OCI-LY1 (cell line): ENCODE measurements around the gene CCDC57.

Experiments used
- H2AFZ ChIP-seq: fragments of 200-600 bp; sonication (generic), shearing (Covaris generic); 2 replicates; pipeline ENCODE4 v1.6.0; 2014; ENCODE audit warnings: antibody characterized with exemption, mild to moderate bottlenecking, low read length
- H3F3A ChIP-seq: fragments of 200-600 bp; sonication (generic), shearing (Covaris generic); 2 replicates; pipeline ENCODE4 v1.6.0; 2014; ENCODE audit warnings: mild to moderate bottlenecking, antibody characterized with exemption, low read length, moderate library complexity; ENCODE audit not compliant: insufficient read depth
- H3K27ac ChIP-seq: fragments of 200-600 bp; sonication (generic); 2 replicates; pipeline ENCODE4 v1.5.1; 2014; ENCODE audit warnings: low read length, mixed run types, mild to moderate bottlenecking, low read depth; ENCODE audit not compliant: poor library complexity, severe bottlenecking
- H3K27me3 ChIP-seq: fragments of 200-600 bp; sonication (generic); 2 replicates; pipeline ENCODE4 v1.6.0; 2014; ENCODE audit warnings: antibody characterized with exemption, mild to moderate bottlenecking, low read length, moderate library complexity; ENCODE audit not compliant: insufficient read depth
- H3K36me3 ChIP-seq: fragments of 200-600 bp; sonication (generic); 2 replicates; pipeline ENCODE4 v1.6.1; 2014; ENCODE audit warnings: mild to moderate bottlenecking, antibody characterized with exemption, low read length, moderate library complexity, mixed read lengths; ENCODE audit not compliant: insufficient read depth
- H3K4me1 ChIP-seq: fragments of 200-600 bp; sonication (generic); 2 replicates; pipeline ENCODE4 v1.5.1; 2014; ENCODE audit warnings: mild to moderate bottlenecking, low read length, moderate library complexity; ENCODE audit not compliant: insufficient read depth, severe bottlenecking
- H3K4me2 ChIP-seq: fragments of 200-600 bp; sonication (generic), shearing (Covaris generic); 2 replicates; pipeline ENCODE4 v1.6.1; 2014; ENCODE audit warnings: low read length
- H3K4me3 ChIP-seq: fragments of 200-600 bp; sonication (generic); 2 replicates; pipeline ENCODE4 v1.5.1; 2014; ENCODE audit warnings: low read length, low read depth, mild to moderate bottlenecking, mixed read lengths; ENCODE audit not compliant: poor library complexity, severe bottlenecking
- H3K79me2 ChIP-seq: fragments of 200-600 bp; shearing (Covaris generic); 2 replicates; pipeline ENCODE4 v1.6.1; 2016; ENCODE audit warnings: mixed run types, low read length, mixed read lengths; ENCODE audit not compliant: insufficient read depth
- H3K9ac ChIP-seq: fragments of 200-600 bp; sonication (generic), shearing (Covaris generic); 2 replicates; pipeline ENCODE4 v1.6.1; 2014; ENCODE audit warnings: mild to moderate bottlenecking, low read length, mixed read lengths
- H3K9me2 ChIP-seq: fragments of 200-600 bp; sonication (generic), shearing (Covaris generic); 2 replicates; pipeline ENCODE4 v1.6.1; 2014; ENCODE audit warnings: low read depth, mild to moderate bottlenecking, low read length, mixed read lengths
- H3K9me3 ChIP-seq: fragments of 200-600 bp; shearing (Covaris generic); 2 replicates; pipeline ENCODE4 v1.6.1; 2014; ENCODE audit warnings: low read length, mixed read lengths
- H4K20me1 ChIP-seq: fragments of 200-600 bp; sonication (generic), shearing (Covaris generic); 2 replicates; pipeline ENCODE4 v1.6.0; 2016; ENCODE audit warnings: mild to moderate bottlenecking, low read length; ENCODE audit not compliant: insufficient read depth
- CTCF ChIP-seq: fragments of 200-600 bp; sonication (generic), shearing (Covaris generic); IDR thresholded peaks from 2 replicates; pipeline ENCODE4 v1.5.1; 2017; ENCODE audit warnings: mild to moderate bottlenecking, antibody characterized with exemption, low read length, moderate library complexity, mixed read lengths
- EZH2 ChIP-seq: fragments of 200-600 bp; sonication (generic), shearing (Covaris generic); IDR thresholded peaks from 2 replicates; pipeline ENCODE4 v1.8.0; 2017; ENCODE audit warnings: borderline replicate concordance, mixed run types, mild to moderate bottlenecking, antibody characterized with exemption, low read length, moderate library complexity, mixed read lengths

CCDC57 gene

GRCh38 chr17:82080048-82080788 lies 132.4 kb downstream of the CCDC57 start:
- Histone ChIP-seq H3F3A (peaks cover 3% of the 10 kb centered on the region; the same call in 1 of the 2 replicates), H3K36me3 (peaks cover 84% of the 10 kb centered on the region), H3K4me1 (no peaks in the 10 kb centered on the region), H3K4me2 (no peak overlapping the region), H3K9me2 (no peaks in the 10 kb centered on the region), H3K9ac (no peak overlapping the region), H4K20me1 (no peaks in the 10 kb centered on the region), H3K27ac (no peak overlapping the region), H3K9me3 (no peaks in the 10 kb centered on the region), H3K4me3 (no peak overlapping the region), H2AFZ (no peak overlapping the region), H3K27me3 (no peaks in the 10 kb centered on the region), H3K79me2 (no peaks in the 10 kb centered on the region)
- no peak for TF ChIP-seq EZH2
- no peak for TF ChIP-seq CTCF

GRCh38 chr17:82079001-82079677 lies 133.5 kb downstream of the CCDC57 start:
- Histone ChIP-seq H2AFZ (no peak overlapping the region), H3K27me3 (no peaks in the 10 kb centered on the region), H4K20me1 (no peaks in the 10 kb centered on the region), H3K4me2 (no peak overlapping the region), H3K4me1 (no peaks in the 10 kb centered on the region), H3K9ac (no peak overlapping the region), H3K9me3 (no peaks in the 10 kb centered on the region), H3K36me3 (peaks cover 73% of the 10 kb centered on the region), H3K79me2 (no peaks in the 10 kb centered on the region), H3F3A (peaks cover 3% of the 10 kb centered on the region; the same call in 1 of the 2 replicates), H3K27ac (no peak overlapping the region), H3K4me3 (no peak overlapping the region), H3K9me2 (no peaks in the 10 kb centered on the region)
- TF ChIP-seq CTCF (no peak), EZH2 (no peak)

- Histone ChIP-seq H3K9me3 (no peaks in the 10 kb centered on the region), H4K20me1 (no peaks in the 10 kb centered on the region), H3K4me1 (no peaks in the 10 kb centered on the region), H3K36me3 (peaks cover 66% of the 10 kb centered on the region), H2AFZ (no peak overlapping the region), H3K79me2 (no peaks in the 10 kb centered on the region), H3F3A (peaks cover 3% of the 10 kb centered on the region; the same call in 1 of the 2 replicates), H3K4me2 (no peak overlapping the region), H3K4me3 (no peak overlapping the region), H3K9ac (no peak overlapping the region), H3K9me2 (no peaks in the 10 kb centered on the region), H3K27me3 (peaks cover 4% of the 10 kb centered on the region; the same call in 1 of the 2 replicates), H3K27ac (no peak overlapping the region)
- TF ChIP-seq EZH2 (no peak), CTCF (no peak)
Observed at GRCh38 chr17:82078433-82078832, 134.2 kb downstream of the CCDC57 start.
